IPS-15b (cell line): ENCODE data around the gene HMGXB3.

Source experiments
- H3K27me3 ChIP-seq: one replicate; pipeline ENCODE4 v1.6.1; 2013; ENCODE audit warnings: low read length; ENCODE audit not compliant: control insufficient read depth, insufficient read depth
- H3K36me3 ChIP-seq: one replicate; pipeline ENCODE4 v1.6.1; 2013; ENCODE audit warnings: low read length; ENCODE audit not compliant: control insufficient read depth, insufficient read depth
- H3K4me1 ChIP-seq: one replicate; pipeline ENCODE4 v1.6.1; 2013; ENCODE audit warnings: mild to moderate bottlenecking, low read length; ENCODE audit not compliant: control insufficient read depth, insufficient read depth
- H3K4me3 ChIP-seq: one replicate; pipeline ENCODE4 v1.5.1; 2013; ENCODE audit warnings: low read depth, low read length
- H3K9ac ChIP-seq: one replicate; pipeline ENCODE4 v1.6.1; 2013; ENCODE audit warnings: low read depth, mild to moderate bottlenecking, low read length
- H3K9me3 ChIP-seq: one replicate; pipeline ENCODE4 v1.6.1; 2013; ENCODE audit warnings: mild to moderate bottlenecking, low read length; ENCODE audit not compliant: control insufficient read depth, insufficient read depth

The HMGXB3 gene

DNA sequence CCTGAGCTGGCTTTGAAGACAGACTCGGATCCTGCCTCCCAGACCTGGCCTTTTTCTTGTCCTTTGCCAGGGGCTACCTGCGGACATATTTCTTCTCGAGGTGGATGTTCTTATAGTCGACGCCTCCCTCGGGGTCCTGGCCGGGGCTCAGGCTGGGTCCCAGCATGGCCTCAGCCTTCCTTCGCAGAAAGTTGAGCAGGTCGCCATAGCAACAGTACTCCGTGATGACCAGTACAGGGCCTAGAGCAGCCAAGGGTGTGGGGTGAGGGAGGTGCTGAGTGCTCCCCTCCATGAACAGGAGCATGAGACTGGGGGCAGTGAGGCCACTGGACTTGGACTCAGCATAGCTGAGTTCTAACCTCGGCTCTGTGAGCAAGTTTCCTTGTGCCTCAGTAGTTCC is 59.1 kb downstream of the HMGXB3 start:
- no peak overlapping the region for H3K4me3 ChIP-seq
- no peaks in the 10 kb centered on the region for H3K36me3 ChIP-seq
- H3K4me1 ChIP-seq: peaks cover 8% of the 10 kb centered on the region
- H3K27me3 ChIP-seq: no peaks in the 10 kb centered on the region
- H3K9ac ChIP-seq: no peak overlapping the region
- H3K9me3 ChIP-seq: no peaks in the 10 kb centered on the region

DNA sequence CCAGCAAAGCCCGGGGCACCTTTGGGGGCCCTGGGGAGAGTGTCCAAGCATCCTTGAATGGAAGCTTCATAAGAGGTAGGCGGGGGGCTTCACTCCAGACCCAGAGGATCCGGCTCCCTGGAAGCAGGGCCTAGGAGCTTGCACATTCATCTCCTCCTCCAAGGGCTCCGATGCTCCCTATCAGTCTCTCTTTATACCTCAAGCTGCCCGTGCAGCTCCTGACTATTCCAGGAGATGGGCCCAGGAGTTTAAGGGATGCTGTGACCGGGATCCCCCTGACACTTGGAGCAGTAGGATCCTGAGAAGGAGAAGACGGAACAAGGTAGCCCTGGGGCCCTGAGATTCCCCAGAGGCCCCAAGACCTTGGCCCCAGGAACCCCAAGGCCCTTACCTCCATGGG is 59.9 kb downstream of the HMGXB3 start:
- Histone ChIP-seq H3K4me1 (peaks cover 8% of the 10 kb centered on the region), H3K36me3 (no peaks in the 10 kb centered on the region), H3K9ac (no peak overlapping the region), H3K9me3 (no peaks in the 10 kb centered on the region), H3K4me3 (no peak overlapping the region), H3K27me3 (no peaks in the 10 kb centered on the region)

DNA sequence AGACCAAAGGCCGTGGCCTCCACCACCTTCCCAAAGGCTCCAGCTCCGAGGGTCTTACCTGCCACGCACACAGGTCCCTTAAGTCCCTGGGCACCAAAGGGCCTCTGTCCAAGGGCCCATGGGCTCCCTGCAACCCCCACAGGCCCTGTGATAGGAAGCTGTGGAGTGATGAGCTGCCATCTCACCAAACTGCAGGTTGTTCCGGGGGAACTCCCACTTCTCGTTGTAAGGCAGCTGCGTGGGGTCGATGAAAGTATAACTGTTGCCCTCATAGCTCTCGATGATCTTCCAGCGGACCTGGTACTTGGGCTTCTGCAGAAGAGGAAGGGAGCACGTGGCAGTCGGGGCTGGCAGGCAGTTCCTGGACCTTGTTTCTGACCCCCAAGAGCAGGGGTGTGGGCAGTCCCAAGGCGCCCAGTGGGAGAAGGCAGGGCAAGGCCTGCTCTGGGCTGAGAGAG is 61.0 kb downstream of the HMGXB3 start:
- Histone ChIP-seq H3K4me3 (no peak overlapping the region), H3K36me3 (no peaks in the 10 kb centered on the region), H3K9ac (no peak overlapping the region), H3K9me3 (no peaks in the 10 kb centered on the region), H3K4me1 (peaks cover 8% of the 10 kb centered on the region), H3K27me3 (no peaks in the 10 kb centered on the region)

DNA sequence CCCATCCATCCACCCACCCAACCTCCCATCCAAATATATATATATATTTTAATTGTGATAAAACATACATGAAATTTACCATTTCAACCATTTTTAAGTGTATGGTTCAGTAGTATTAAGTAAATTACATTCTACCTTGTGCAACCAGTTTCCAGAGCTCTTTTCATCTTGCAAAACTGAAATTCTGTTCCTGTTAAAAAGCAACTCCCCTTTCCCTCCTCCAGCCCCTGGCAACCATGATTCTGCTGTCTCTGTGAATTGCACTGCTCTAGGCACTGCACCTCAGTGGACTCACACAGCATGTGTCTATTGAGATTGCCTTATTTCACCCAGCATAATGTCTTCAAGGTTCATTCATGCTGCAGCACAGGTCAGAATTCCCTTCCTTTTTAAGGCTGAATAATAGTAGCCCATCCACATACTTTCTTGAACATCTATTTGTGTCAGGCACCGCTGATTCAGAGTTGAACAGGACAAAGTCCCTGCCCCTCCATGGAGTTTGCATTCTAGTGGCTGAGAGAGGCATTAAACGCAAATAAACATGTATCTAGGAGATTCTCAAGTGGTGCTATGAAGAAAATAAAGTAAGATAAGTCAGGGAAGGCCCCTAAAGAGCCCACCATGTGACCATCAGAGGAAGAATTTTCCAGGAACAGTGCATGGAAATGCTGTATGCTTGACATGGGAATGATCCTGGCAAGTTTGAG is 61.8 kb downstream of the HMGXB3 start:
- H3K9ac ChIP-seq: no peak overlapping the region
- no peak overlapping the region for H3K4me3 ChIP-seq
- H3K4me1 ChIP-seq: peaks cover 7% of the 10 kb centered on the region
- no peaks in the 10 kb centered on the region for H3K9me3 ChIP-seq
- no peaks in the 10 kb centered on the region for H3K36me3 ChIP-seq
- H3K27me3 ChIP-seq: no peaks in the 10 kb centered on the region

DNA sequence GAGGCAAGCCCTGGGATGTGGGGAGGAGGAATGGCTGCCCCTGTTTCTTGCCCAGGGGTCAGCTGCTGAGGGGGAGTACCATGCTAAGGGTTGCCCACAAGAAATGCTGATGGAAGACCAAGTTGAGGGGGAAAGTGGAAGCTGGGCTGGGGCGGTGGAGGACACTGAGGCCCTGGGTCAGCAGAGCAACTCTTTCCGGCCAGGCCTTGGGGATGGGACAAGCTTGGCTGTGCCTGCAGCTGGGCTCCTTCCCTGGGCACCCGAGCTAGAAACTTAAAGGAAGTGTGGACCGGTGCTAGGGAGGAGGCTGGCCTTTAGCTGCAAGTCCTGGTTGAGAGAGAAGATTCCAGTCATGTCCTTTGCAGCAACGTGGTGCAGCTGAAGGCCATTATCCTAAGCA is 63.1 kb downstream of the HMGXB3 start:
- no peaks in the 10 kb centered on the region for H3K9me3 ChIP-seq
- no peaks in the 10 kb centered on the region for H3K4me1 ChIP-seq
- no peaks in the 10 kb centered on the region for H3K27me3 ChIP-seq
- H3K4me3 ChIP-seq: no peak overlapping the region
- H3K9ac ChIP-seq: no peak overlapping the region
- no peaks in the 10 kb centered on the region for H3K36me3 ChIP-seq

DNA sequence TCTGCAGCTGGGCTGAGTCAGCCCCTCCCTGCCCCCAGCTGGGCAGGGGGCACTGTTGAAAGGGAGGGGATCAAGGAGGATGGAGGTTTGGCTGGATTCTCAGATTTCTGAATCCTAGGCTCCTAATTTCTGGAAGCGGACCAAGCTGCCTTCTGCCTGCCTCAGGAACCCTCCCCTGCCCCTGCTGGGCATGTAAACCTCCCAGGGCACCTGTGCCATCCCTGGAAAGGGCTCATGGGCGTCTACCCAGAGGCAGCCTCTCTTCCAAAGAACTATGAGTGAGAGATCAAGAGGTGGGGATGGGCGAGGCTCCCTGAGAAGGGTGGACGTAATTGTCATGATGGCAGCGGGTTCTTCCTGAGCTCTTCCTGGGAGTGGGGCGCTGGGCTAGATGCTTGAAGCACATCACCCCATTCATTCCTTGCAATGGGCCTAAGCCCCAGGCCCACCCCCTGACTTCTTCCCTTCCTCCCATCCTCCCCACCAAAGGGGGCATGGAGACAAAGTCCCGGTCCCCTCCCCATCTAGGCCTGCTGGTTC is 64.2 kb downstream of the HMGXB3 start:
- H3K4me1 ChIP-seq: peaks cover 3% of the 10 kb centered on the region
- H3K9ac ChIP-seq: no peak overlapping the region
- H3K9me3 ChIP-seq: no peaks in the 10 kb centered on the region

DNA sequence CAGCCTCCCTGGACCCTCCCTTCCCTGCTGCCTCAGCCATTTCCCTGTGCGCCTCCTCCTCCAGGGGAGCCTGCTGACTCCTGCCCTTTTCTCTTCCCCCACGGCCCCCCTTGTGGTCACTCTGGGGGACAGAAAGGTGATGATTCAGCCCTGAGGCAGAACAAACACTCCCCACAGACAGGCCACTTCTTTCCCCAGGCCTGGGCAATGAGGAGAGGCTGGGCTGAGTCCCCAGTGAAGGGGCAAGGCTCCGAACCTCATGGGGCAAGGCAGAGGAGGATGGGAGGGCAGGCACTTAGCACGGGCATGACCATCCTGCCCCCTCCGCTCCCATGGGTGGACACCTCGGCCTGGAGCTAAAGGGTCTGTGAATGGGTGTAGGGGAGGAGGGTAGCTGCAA is 64.8 kb downstream of the HMGXB3 start:
- Histone ChIP-seq H3K27me3 (no peaks in the 10 kb centered on the region), H3K4me3 (no peak overlapping the region), H3K36me3 (no peaks in the 10 kb centered on the region), H3K9ac (no peak overlapping the region), H3K9me3 (no peaks in the 10 kb centered on the region), H3K4me1 (peaks cover 7% of the 10 kb centered on the region)

More for the DNA sequence above, 64.2 kb downstream of the HMGXB3 start:
- Histone ChIP-seq H3K4me3 (no peak overlapping the region), H3K36me3 (no peaks in the 10 kb centered on the region), H3K27me3 (no peaks in the 10 kb centered on the region)

DNA sequence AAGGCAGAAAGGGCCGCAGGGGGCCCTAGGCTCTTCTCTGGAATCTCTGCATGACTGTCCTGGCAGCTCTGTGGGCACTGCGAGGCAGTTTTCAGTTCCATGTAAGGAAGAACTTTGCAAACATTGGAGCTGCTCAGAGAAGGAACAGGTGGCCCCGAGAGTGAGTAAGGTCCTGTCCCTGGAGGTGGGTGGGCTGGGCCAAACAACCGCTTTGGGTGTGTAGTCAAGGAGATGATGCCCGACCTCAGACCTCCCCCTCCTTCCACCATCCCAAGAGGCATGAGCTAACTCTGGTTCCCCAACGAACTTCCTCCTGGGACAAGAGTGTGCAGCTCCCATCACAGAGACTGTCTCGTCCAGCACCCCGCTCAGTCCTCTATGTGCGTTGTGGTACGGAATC is 65.3 kb downstream of the HMGXB3 start:
- Histone ChIP-seq H3K36me3 (no peaks in the 10 kb centered on the region), H3K4me3 (no peak overlapping the region), H3K4me1 (peaks cover 7% of the 10 kb centered on the region), H3K9ac (no peak overlapping the region), H3K9me3 (no peaks in the 10 kb centered on the region), H3K27me3 (no peaks in the 10 kb centered on the region)

DNA sequence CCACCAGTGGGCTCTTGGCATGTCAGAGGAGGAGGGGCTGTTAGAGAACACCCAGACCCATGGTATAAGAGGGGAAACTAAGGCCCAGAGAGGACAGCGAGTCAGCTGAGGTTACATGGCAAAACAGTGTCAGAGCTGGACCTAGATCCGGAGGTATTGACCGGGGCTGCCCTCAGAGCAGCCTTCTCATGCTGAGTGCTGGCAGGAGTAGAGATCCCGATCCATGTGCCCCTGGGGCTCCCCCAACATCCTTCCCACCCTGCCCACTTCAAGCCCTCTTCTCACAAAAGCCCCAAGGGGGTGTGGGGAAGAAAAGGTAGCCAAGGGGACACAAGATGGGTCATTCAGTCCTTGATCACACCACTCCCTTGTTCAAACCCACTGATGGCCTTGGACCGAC is 65.9 kb downstream of the HMGXB3 start:
- H3K9me3 ChIP-seq: no peaks in the 10 kb centered on the region
- no peak overlapping the region for H3K4me3 ChIP-seq
- peaks cover 7% of the 10 kb centered on the region for H3K4me1 ChIP-seq
- H3K27me3 ChIP-seq: no peaks in the 10 kb centered on the region
- no peak overlapping the region for H3K9ac ChIP-seq
- no peaks in the 10 kb centered on the region for H3K36me3 ChIP-seq

DNA sequence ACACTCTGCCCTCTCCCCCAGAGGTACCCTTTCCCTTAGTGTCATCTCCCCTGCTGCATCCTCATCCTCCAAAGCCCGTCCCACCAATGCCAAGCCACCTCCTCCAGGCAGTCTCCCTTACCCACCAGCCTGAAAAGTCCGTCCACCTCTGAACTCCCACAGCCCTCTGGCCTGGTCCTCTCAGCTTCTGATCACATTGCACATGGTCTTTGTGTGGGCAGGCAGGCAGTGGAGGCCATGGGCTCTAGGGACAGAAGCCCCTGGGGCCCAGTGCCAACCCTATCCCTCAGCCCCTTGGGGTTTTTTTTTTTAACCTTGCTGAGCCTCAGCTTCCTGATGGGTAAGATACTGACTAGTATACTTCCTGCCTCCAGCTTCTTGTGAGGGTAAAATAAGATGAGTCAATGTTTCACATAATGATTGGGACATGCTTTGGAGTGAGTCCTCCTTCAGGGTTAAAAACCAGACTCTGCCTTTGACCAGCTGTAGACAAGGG is 66.4 kb downstream of the HMGXB3 start:
- H3K4me1 ChIP-seq: peaks cover 7% of the 10 kb centered on the region
- H3K4me3 ChIP-seq: no peak overlapping the region
- H3K9ac ChIP-seq: no peak overlapping the region
- no peaks in the 10 kb centered on the region for H3K9me3 ChIP-seq
- H3K27me3 ChIP-seq: no peaks in the 10 kb centered on the region
- H3K36me3 ChIP-seq: no peaks in the 10 kb centered on the region

DNA sequence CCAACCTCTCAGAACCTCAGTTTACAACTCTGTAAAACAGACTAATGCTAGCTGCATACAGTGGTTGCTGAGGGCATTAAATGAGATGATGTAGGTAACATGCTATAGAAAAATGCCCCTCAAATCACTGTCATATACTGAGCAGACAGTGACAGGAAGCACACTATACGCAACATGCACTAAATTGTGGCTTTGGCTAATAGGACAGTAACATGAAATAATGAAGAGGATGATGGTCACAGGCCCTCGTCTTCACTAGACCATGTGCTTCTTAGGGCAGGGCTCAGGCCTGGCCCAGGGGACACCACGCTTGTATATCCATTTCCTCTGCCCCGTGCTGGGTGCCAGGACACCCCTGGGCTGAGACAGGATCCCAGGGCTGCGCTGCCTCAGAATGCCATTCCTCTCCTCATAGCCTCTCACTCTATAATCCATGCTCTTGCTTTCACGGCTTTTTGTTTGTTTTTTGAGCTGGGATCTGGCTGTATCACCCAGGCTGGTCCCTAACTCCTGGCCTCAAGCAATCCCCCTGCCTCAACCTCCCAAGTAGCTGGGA is 66.9 kb downstream of the HMGXB3 start:
- Histone ChIP-seq H3K4me3 (no peak overlapping the region), H3K9me3 (no peaks in the 10 kb centered on the region), H3K4me1 (peaks cover 7% of the 10 kb centered on the region), H3K27me3 (no peaks in the 10 kb centered on the region), H3K36me3 (no peaks in the 10 kb centered on the region), H3K9ac (no peak overlapping the region)

DNA sequence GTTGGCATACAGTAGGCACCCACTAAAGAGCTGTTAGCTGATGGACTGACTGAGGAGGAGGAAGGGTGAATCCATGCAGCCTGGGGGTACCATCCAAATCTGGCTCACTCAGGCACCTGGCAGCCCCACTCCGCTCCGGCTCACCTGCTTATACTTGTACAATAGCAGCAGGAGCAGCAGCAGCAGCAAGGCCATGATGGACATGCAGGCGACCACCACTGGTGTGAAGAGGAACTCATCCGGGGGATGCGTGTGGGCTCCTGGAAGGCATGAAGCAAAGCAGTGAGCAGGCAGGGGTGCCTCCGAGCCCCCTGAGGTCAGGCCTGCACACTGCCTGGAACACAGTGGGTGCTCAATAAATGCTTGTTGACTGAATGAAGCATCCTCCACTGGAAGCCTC is 67.5 kb downstream of the HMGXB3 start:
- no peaks in the 10 kb centered on the region for H3K27me3 ChIP-seq
- no peak overlapping the region for H3K9ac ChIP-seq
- no peaks in the 10 kb centered on the region for H3K36me3 ChIP-seq
- no peak overlapping the region for H3K4me3 ChIP-seq
- H3K4me1 ChIP-seq: peaks cover 7% of the 10 kb centered on the region
- no peaks in the 10 kb centered on the region for H3K9me3 ChIP-seq
